NK-92 (cell line): ENCODE measurements around the gene GPR183.

ENCODE experiments used
- DNase-seq: peaks from one replicate; lab custom pipeline; 2025; ENCODE audit not compliant: unreplicated experiment; lab: John Stamatoyannopoulos, UW

Gene GPR183

DNA sequence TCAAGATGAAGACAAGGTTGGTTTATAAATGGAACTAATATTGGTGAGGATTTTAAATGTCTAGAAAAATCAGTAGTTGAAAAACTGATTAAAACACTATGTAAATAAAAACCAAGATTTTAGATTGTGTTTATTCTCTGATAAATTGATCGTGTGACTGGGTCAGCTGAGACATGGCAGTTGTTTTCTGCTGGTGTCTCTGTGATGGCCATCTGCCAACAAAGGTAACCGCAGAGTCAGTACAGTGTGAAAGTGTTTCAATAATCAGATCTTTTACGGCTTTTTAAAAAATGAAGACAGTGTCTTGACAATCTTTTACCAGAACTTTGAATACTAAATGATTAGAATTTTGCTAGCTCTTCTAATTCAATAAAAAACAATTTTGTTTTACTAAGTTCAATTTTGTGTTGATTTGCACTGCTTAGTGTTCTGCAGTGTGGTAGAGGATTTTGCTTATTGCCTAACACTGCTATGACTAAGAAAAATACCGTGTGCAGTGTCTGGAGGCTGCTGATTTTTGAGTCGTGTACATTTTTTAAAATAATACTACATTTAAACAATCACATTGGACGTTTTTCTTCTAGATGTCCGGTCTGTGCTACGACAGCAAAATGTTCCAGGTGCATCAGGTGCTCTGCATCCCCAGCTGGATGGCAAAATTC, 32.7 kb upstream of the GPR183 start:
- DNase-seq = no peak

DNA sequence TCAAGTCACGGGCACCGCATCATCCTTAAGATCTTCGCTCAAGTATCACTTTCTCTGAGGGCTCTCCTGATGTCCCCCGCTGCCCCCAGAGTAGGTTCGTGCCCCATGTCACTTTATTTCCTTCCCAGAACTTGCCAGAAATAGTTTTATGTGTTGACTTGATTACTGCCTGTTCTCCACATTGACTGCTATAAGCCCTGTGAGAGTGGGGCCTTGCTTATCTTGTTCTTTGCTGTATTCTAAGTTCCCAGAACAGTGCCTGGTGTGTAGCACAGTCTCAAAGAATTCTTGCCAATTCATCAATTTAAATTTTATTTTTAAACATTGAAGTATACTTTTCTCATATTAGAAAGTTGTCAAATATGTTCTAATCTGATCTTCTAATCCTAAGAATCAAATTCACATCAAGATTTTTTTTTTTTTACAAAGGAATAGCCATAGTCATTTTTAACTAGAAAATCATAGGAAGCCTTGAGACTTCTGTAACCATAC, 32.1 kb upstream of the GPR183 start:
- no peak for DNase-seq

GRCh38 chr13:99335603-99336002, 28.4 kb upstream of the GPR183 start:
- DNase-seq = no peak

DNA sequence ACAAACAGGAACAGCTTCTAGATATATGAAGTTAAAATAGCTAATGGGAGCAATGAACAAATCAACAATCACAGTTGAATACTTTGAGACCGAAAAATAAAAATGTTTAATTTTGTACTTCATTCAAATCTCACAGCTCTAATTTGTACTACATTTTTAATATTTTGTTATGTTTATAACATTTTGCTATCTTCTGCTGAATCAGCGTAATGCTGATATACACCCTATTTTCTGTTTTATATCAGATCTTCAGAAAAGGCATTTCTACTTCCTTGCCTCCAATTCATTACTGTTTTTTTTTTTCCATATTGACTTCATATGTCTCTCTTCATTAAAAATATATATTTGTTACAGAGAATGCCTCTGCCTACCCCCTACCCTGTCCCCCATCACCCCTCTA, 27.9 kb upstream of the GPR183 start:
- no peak for DNase-seq

DNA sequence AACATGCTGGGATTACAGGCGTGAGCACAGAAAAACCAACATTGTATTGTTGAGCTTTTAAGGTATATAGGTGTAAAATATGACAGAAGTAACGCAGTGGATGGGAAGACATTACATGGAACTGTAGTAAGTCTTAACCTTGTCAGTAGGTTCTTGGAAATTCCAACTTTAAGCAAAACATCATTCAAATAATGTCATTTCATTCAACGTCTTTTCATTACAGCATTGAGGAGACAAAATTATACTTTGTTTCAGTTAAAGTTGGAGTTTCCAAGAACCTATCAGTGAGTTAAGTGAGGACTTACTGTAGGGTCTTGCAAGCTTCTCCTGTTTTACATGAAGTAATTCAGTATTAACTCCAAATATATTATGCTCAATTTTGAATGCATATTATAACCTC, 27.0 kb upstream of the GPR183 start:
- no peak for DNase-seq

DNA sequence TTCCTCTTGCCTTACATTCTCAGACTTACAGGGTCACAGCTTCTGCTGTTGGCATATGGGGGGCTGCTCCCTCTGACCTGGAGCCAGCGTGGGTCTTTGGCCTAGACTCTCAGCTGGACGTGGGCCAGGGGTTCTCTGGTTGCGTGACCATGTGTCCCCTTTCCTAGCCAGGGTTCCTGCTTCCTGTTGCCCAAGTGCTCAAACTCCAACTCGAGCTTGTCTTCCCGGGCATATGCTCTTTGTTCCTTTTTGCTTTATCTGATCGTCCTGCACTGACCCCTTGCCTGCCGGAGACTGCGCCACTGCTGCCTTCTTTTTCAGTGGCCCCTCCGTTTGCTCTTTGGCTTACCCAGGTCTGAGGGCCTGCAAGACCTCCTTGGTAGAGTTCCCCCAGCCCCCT, 25.3 kb upstream of the GPR183 start:
- no peak for DNase-seq

DNA sequence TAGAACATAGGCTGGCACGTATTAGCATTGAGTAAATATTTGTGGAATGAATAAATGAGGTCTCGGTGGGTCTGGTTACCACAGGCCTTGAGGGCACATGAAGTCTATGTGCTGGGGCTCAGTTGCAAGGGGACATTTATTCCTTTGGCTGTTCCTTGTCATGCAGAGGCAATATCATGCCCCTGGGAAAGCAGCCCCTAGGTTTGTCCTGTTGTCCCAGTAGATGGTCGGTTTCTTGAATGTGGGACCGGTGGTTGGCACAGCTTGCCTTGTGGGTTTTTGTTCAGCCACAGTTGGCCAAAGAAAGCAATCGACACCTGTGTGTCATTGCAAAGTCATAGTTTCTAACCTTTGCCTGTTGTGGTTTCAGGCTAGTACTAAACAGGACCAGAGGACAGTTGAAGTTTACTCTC, 24.7 kb upstream of the GPR183 start:
- no peak for DNase-seq

DNA sequence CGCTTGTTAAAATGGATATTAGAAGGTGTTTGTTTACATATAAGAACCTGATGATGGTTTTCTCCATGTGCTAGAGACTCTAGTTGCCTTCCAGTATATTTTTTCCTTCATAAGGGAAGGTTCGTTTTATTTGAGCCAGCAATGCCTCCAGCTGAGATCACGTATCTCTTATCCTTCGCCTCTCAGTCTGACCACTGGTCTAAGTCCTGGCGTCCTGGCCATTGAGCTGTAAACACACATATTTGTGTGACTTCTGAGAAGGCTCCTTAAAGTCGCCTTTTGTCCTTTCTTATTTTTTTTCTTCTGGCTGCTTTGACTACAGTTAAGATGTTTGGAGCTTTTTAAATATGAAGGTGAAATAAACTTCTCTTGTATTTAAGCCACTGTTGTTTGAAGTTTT, 23.7 kb upstream of the GPR183 start:
- DNase-seq = no peak

GRCh38 chr13:99329477-99329876, 22.3 kb upstream of the GPR183 start:
- DNase-seq = no peak

DNA sequence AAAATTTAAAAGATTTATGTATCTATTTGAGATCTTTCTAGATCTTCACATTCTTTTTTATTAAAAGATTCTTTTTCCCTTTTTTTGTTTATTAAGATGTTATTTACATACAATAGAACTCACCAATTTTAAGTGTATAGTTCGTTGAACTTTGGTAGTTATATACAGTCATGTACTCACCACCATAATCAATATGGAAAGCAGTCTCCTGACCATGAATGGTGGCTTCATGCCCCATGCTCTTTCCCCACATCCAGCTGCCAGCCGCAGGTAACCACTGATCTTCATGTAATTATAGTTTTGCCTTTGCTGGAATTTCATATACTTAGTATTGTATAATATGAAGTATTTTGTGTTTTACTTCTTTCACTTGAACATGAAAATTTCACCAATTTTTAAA, 20.6 kb upstream of the GPR183 start:
- DNase-seq = no peak

GRCh38 chr13:99327126-99327525, 19.9 kb upstream of the GPR183 start:
- DNase-seq = no peak

DNA sequence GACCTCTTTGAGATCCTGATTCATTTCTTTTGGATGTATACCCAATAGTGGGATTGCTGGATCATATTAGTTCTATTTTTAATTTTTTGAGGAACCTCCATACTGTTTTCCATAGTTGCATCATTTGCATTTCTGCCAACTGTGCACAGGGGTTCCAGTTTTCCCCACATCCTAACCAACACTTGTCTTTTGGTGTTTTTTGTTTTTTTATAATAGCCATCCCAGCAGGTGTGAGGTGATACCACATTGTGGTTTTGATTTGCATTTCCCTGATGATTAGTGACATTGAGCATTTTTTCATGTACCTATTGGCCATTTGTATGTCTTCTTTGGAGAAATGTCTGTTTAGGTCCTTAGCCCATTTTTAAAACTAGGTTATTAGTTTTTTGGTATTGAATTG, 18.8 kb upstream of the GPR183 start:
- no peak for DNase-seq

GRCh38 chr13:99323488-99323887, 16.3 kb upstream of the GPR183 start:
- no peak for DNase-seq

DNA sequence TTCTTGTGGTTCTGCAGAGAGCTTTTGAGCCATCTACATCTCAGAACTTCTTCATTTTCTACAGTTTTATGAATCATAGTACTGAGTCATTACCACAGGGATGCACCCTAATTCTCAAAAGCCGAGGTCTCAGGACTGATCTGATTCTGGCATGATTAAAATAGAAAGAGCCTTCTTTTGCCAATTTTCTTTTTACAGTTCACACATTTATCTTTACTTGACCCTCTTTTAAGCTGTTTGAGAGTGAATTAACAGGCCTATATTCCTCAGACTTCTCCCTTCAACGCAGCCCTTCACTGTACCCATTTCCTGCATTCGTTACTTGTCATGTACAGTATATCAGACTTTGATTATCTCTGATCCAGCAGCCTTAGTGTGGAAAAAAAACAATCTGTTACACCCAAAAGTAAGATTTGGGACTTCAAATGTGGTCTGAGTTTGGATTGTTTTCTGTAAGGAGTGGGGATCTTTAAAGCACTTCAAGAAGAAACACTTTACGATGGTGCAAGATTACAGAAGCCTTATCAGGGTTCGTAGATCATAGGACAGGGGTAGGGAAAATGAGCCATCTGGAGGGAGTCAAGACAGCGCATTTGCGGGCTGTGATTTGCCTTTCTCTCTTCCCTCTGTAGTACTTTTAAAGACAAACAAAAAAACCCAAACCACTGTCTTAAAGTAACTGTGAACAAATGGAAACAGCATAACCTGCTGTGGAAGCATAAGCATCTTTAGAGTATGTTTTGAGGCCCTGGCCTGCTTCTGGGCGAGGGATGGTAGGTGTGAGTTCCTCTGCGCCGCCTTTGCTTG, 15.3 kb upstream of the GPR183 start:
- DNase-seq = no peak

DNA sequence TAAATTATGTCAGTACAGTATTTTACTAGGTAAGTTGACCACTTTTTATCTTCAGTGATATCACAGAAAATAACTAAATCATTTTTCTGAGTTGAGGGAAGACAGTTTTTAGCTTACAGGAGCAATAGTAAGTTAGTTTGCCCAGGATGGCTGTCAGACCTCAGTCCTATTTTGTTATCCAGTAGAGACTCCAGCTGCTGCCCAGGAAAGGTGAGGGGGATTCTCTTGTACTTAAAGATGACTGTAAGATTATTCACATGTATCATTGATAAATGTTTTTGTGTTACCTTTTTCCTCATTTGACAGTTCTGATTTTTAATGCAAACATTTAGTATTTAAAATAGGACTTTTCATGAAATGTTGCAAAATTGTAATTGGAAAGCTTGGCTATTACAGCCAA, 14.5 kb upstream of the GPR183 start:
- DNase-seq = no peak

- DNase-seq = no peak
Measured at GRCh38 chr13:99320693-99321481, 13.7 kb upstream of the GPR183 start.

GRCh38 chr13:99316657-99317256, 9.6 kb upstream of the GPR183 start:
- DNase-seq = no peak

- no peak for DNase-seq
Measured at GRCh38 chr13:99316224-99316623, 9.0 kb upstream of the GPR183 start.

DNA sequence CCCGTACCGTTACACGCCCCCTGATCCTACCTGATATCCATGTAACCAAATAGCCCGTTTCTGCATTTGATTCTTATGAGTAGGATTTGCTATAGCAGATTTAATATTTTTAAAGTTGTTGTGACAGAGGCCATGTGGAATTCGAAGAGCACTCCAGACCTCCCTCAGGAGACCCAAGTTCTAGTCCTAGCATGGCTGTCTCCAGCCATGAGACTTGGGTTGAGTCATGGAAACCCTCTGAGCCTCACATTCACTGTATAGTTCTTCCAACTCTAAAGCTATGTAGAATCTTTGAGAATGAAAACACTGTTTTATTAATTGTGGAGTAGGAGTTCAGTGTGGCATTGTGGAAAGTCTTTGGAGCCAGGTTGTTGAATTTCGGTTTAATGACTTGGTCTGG, 8.0 kb upstream of the GPR183 start:
- no peak for DNase-seq

DNA sequence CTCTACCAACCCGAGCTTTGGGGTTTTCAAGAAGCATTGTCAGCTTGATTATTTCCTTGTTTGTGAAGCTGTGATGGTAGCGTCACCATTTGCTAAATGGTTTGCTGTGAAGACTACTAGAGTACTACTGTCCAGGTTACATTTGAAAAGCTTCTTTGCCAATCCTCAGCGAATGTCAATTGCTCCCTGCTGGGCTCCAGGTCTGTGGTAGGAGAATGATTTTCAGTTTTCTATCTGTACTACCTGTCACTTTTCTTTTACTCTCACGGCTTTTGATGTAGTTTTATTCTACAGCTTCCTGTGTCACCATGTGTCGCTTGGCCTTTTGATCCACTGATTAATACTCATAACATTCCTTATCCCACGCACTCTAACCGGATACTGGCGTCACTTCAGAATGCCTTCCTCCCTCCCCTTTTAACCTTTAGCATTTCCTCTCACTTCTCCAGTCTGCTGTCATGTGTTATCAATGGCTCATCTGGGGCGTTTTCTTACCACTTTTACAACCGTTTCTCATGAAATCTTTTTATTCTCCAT, 7.5 kb upstream of the GPR183 start:
- DNase-seq = no peak

DNA sequence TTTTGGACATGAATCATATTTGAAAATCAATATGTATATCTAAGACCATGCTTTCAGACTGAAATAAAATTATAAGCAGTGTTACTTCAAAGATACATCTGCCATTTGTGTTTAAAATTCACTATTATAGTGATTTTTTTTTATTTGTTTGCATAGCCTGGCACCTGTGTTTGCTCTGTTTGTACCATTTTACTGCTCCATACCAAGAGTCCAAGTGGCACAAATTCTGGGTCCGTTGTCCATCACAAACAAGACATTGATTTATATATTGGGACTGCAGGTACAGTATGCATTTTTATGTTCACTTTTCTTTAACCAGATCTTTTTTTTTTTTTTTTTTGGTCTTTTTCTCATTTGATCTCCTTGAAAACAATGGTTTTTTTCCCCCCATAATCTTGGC, 6.7 kb upstream of the GPR183 start:
- DNase-seq = no peak
